ENCODE data around the gene NUBP2.

Gene NUBP2

GRCh38 chr16:1812732-1813163 lies 30.0 kb downstream of the NUBP2 start:
- DNase-seq, result peak; percentile 48

GRCh38 chr16:1815461-1815860 lies 32.7 kb downstream of the NUBP2 start:
- DNase-seq, result no peak

GRCh38 chr16:1816396-1817275 lies 33.9 kb downstream of the NUBP2 start:
- no peak for DNase-seq

- no peak for DNase-seq
Measured at GRCh38 chr16:1817276-1817589, 34.5 kb downstream of the NUBP2 start.

GRCh38 chr16:1817716-1818115 lies 35.0 kb downstream of the NUBP2 start:
- no peak for DNase-seq

GRCh38 chr16:1818204-1818872 lies 35.6 kb downstream of the NUBP2 start:
- DNase-seq, result no peak

- no peak for DNase-seq
Measured at GRCh38 chr16:1818873-1819525, 36.2 kb downstream of the NUBP2 start.

- DNase-seq, result no peak
Measured at GRCh38 chr16:1819611-1820010, 36.9 kb downstream of the NUBP2 start.

GRCh38 chr16:1820096-1820945 lies 37.6 kb downstream of the NUBP2 start:
- no peak for DNase-seq

GRCh38 chr16:1820946-1821290 lies 38.2 kb downstream of the NUBP2 start:
- no peak for DNase-seq

- DNase-seq, result no peak
Measured at GRCh38 chr16:1821861-1822611, 39.3 kb downstream of the NUBP2 start.

- DNase-seq, result no peak
Measured at GRCh38 chr16:1822801-1823200, 40.0 kb downstream of the NUBP2 start.

GRCh38 chr16:1823821-1824220 lies 41.1 kb downstream of the NUBP2 start:
- peak; percentile 14 for DNase-seq

- no peak for DNase-seq
Measured at GRCh38 chr16:1825381-1825863, 42.7 kb downstream of the NUBP2 start.

GRCh38 chr16:1825864-1826690 lies 43.3 kb downstream of the NUBP2 start:
- DNase-seq, result peak; percentile 58

GRCh38 chr16:1826691-1827573 lies 44.2 kb downstream of the NUBP2 start, which contains the start of the genes FAHD1 and HAGH:
Gene FAHD1, plus strand, starts transcription at chr16:1827206. Its CDS starts 33 bp downstream, at chr16:1827239.
Gene HAGH, minus strand, starts transcription at chr16:1826825. Its CDS starts 38 bp downstream, at chr16:1826787.
- DNase-seq, result peak; percentile 92

GRCh38 chr16:1828645-1829410 lies 46.1 kb downstream of the NUBP2 start:
- no peak for DNase-seq

- no peak for DNase-seq
Measured at GRCh38 chr16:1830213-1830612, 47.5 kb downstream of the NUBP2 start.

All from activated CD4-positive, alpha-beta T cell treated with anti-CD3 and anti-CD28 coated beads, Interleukin-2, amount 50 U/mL, for 16 hours (primary cell).